HepG2 (cell line): ENCODE data around the gene SEMA4B. TPM values are rescaled to one million over a fixed set of nuclear protein-coding genes. Genes with fewer than 3 reads are reported as not detected.

Experiments used
- ATAC-seq: fragments of 200-7000 bp; cut with Tn5 transposase; 3 replicates; pipeline ENCODE4 v1.9.1; 2020; ENCODE audit warnings: mild to moderate bottlenecking, moderate library complexity
- BruUV-seq: library from RNA; stranded (reverse); fragments of 400-500 nt; replicated peaks from 2 replicates; lab custom pipeline; 2021; lab: Mats Ljungman, UMichigan
- CTCF ChIA-PET: fragments of 300-600 bp; formaldehyde crosslinking; extraction: SDS; loops from one replicate; lab custom pipeline; 2021; ENCODE audit warnings: low total read pairs, inconsistent platforms, low intra/inter-chr PET ratio; lab: Yijun Ruan, JAX
- POLR2A ChIA-PET: fragments of 350-600 bp; sonication (Branson Sonifier 250); formaldehyde crosslinking; loops from one replicate; lab custom pipeline; 2020; ENCODE audit warnings: antibody characterized with exemption, inconsistent platforms; lab: Yijun Ruan, JAX
- DNase-seq: peaks from one replicate; pipeline ENCODE4 v3.0.0-alpha.2; 2015; ENCODE audit warnings: low spot score
- FAIRE-seq: peaks from 3 replicates; lab custom pipeline; 2011; peaks lifted over from hg19 to GRCh38; lab: Jason Lieb, UNC
- H2AFZ ChIP-seq: one replicate; pipeline ENCODE4 v1.6.1; 2011; ENCODE audit warnings: low read length, inconsistent platforms
- H3K27ac ChIP-seq: fragments of 300-600 bp; 3 replicates; pipeline ENCODE4 v1.8.0; 2011; ENCODE audit warnings: mixed run types, mild to moderate bottlenecking, mixed read lengths, low read length, inconsistent platforms; ENCODE audit not compliant: insufficient read depth; ENCODE audit errors: extremely low read length
- H3K27me3 ChIP-seq, 2 experiments: fragments of 200-600 bp in 1 of 2; 2 replicates in 1 of 2; 3 replicates in 1 of 2; pipeline versions ENCODE4 v1.6.0 to v1.8.0; 2011; ENCODE audit warnings: low read length in 2 of 2, mild to moderate bottlenecking in 2 of 2, moderate library complexity in 2 of 2, inconsistent platforms in 1 of 2; ENCODE audit not compliant: insufficient read depth in 2 of 2, control insufficient read depth in 1 of 2
- H3K36me3 ChIP-seq, 2 experiments: fragments of 200-600 bp in 1 of 2; replicated peaks in 1 of 2; 2 replicates in 1 of 2; 3 replicates in 1 of 2; pipeline versions ENCODE4 v1.5.1 to v1.8.0; 2011; ENCODE audit warnings: low read length in 2 of 2, inconsistent platforms in 1 of 2; ENCODE audit not compliant: insufficient read depth in 2 of 2, control insufficient read depth in 1 of 2
- H3K4me1 ChIP-seq: 2 replicates; pipeline ENCODE4 v1.5.1; 2012; ENCODE audit warnings: low read length, inconsistent platforms; ENCODE audit not compliant: insufficient read depth
- H3K4me2 ChIP-seq: 2 replicates; pipeline ENCODE4 v1.6.0; 2011; ENCODE audit warnings: low read depth, low read length, inconsistent platforms
- H3K4me3 ChIP-seq, 3 experiments: fragments of 200-600 bp in 1 of 3; sonication (generic), shearing (Covaris generic) in 1 of 3; replicated peaks in 1 of 3; 2 replicates each; pipeline ENCODE4 v1.5.1; 2011 to 2016; ENCODE audit warnings: low read length in 3 of 3, inconsistent platforms in 2 of 3, low read depth in 2 of 3, mild to moderate bottlenecking in 2 of 3, control low read depth in 1 of 3, mixed read lengths in 1 of 3; ENCODE audit not compliant: insufficient read depth in 1 of 3
- H3K79me2 ChIP-seq: one replicate; pipeline ENCODE4 v1.6.1; 2011; ENCODE audit warnings: low read length, inconsistent platforms; ENCODE audit not compliant: insufficient read depth
- H3K9ac ChIP-seq: 2 replicates; pipeline ENCODE4 v1.6.0; 2011; ENCODE audit warnings: mild to moderate bottlenecking, low read depth, low read length, inconsistent platforms; ENCODE audit not compliant: insufficient read depth
- H3K9me3 ChIP-seq: 2 replicates; pipeline ENCODE4 v1.5.1; 2012; ENCODE audit warnings: mild to moderate bottlenecking, low read length
- H4K20me1 ChIP-seq: 2 replicates; pipeline ENCODE4 v1.6.0; 2011; ENCODE audit warnings: inconsistent platforms, mild to moderate bottlenecking, low read length, moderate library complexity; ENCODE audit not compliant: insufficient read depth
- FOXP1 ChIP-seq, 2 experiments: fragments of 450-650 bp in 1 of 2; IDR thresholded peaks; 2 replicates each; pipeline ENCODE4 v1.6.1; 2017 to 2018; ENCODE audit warnings: antibody characterized with exemption in 1 of 2
- HDAC2 ChIP-seq: sonication (generic); formaldehyde crosslinking; IDR thresholded peaks from 2 replicates; pipeline ENCODE4 v1.4.0; 2020; ENCODE audit warnings: missing genetic modification reagents
- HNRNPH1 ChIP-seq: fragments of 200-400 bp; formaldehyde crosslinking; optimal IDR thresholded peaks from 2 replicates; pipeline ENCODE3; 2017; ENCODE audit warnings: mild to moderate bottlenecking, low read depth, low read length
- PHB2 ChIP-seq: fragments of 450-650 bp; IDR thresholded peaks from 2 replicates; pipeline ENCODE4 v1.6.1; 2018; ENCODE audit not compliant: partially characterized antibody
- SOX6 ChIP-seq, 2 experiments: fragments of 450-650 bp in 1 of 2; sonication (generic) in 1 of 2; formaldehyde crosslinking in 1 of 2; IDR thresholded peaks; 2 replicates each; pipeline versions ENCODE4 v1.4.0 to v1.6.1; 2017 to 2020; ENCODE audit warnings: antibody characterized with exemption in 1 of 2, mild to moderate bottlenecking in 1 of 2, missing genetic modification reagents in 1 of 2
- ZBTB20 ChIP-seq: sonication (generic); formaldehyde crosslinking; IDR thresholded peaks from 2 replicates; pipeline ENCODE4 v1.8.1; 2023; ENCODE audit warnings: missing genetic modification reagents, low read depth, mild to moderate bottlenecking, borderline replicate concordance
- ZFX ChIP-seq: sonication (generic); formaldehyde crosslinking; IDR thresholded peaks from 2 replicates; pipeline ENCODE4 v1.4.0; 2020; ENCODE audit warnings: mild to moderate bottlenecking, low read depth, missing genetic modification reagents, moderate library complexity
- ZNF264 ChIP-seq: sonication (generic); formaldehyde crosslinking; IDR thresholded peaks from 2 replicates; pipeline ENCODE4 v1.4.0; 2020; ENCODE audit warnings: missing genetic modification reagents
- ZSCAN20 ChIP-seq: sonication (generic); formaldehyde crosslinking; IDR thresholded peaks from 2 replicates; pipeline ENCODE4 v1.4.0; 2020; ENCODE audit warnings: missing genetic modification reagents, mild to moderate bottlenecking, borderline replicate concordance
- ZSCAN30 ChIP-seq: sonication (generic); formaldehyde crosslinking; IDR thresholded peaks from 2 replicates; pipeline ENCODE4 v1.5.0; 2020; ENCODE audit warnings: mild to moderate bottlenecking, missing genetic modification reagents
- ZZZ3 ChIP-seq: sonication (generic); formaldehyde crosslinking; IDR thresholded peaks from 2 replicates; pipeline ENCODE4 v1.4.0; 2020; ENCODE audit warnings: missing genetic modification reagents, mild to moderate bottlenecking, borderline replicate concordance
- WGBS: methylation state at CpG from one replicate; pipeline ENCODE4 v1.1.6; 2017; ENCODE audit warnings: low lambda C conversion rate; 5-methylcytosine and 5-hydroxymethylcytosine counted together
- in situ Hi-C: cut with HindIII; loops from 2 replicates; pipeline ENCODE4 v1.10.0; 2017; ENCODE audit warnings: low pct_unique_long_range_greater_than_20kb; ENCODE audit not compliant: extremely low pct_ligation_motif_present
- intact Hi-C: fragments of 100-400 bp; cut with micrococcal nuclease; formaldehyde crosslinking; loops from one replicate; pipeline ENCODE4 v1.10.0; 2022; ENCODE audit not compliant: unreplicated experiment
- polyA plus RNA-seq, 8 experiments: library from polyadenylated mRNA; depleted of rRNA in 3 of 8; stranded (reverse) in 7 of 8; unstranded in 1 of 8; fragments of >200 nt; fragmentation: Illumina TruSeq in 4 of 8; extraction: Trizol in 4 of 8; gene quantifications; 2 replicates each; pipeline versions ENCODE4 v1.2.1 to v1.2.3, GENCODE V29; 2011 to 2016; ENCODE audit warnings: low read depth in 4 of 8, missing spikeins in 1 of 8, mixed read lengths in 1 of 8; ENCODE audit not compliant: insufficient read depth in 1 of 8
- total RNA-seq, 5 experiments: library from RNA; depleted of rRNA; stranded (reverse); fragments of >200 nt; fragmentation: Illumina TruSeq; extraction: Trizol; gene quantifications; 2 replicates each; pipeline ENCODE4 v1.2.3, GENCODE V29; 2016; ENCODE audit warnings: low read depth in 1 of 5
- TF ChIP-seq, protein P1 (sequence below): sonication (generic); formaldehyde crosslinking; IDR thresholded peaks from 2 replicates; pipeline ENCODE4 v1.8.0; 2022; ENCODE audit warnings: mild to moderate bottlenecking, missing genetic modification reagents
- TF ChIP-seq, protein P2 (sequence below): IDR thresholded peaks from 2 replicates; pipeline ENCODE4 v1.4.0; 2020; ENCODE audit warnings: mild to moderate bottlenecking, missing genetic modification reagents
- TF ChIP-seq, protein P3 (sequence below): IDR thresholded peaks from 2 replicates; pipeline ENCODE4 v1.6.1; 2016; ENCODE audit warnings: missing compliant biosample characterization, missing genetic modification reagents, borderline replicate concordance
- TF ChIP-seq, protein P4 (sequence below): IDR thresholded peaks from 2 replicates; pipeline ENCODE4 v1.6.1; 2016

SEMA4B gene
- total and polyA plus RNA-seq, 2 of the 13 experiments (the other 11 are each of a cell fraction or from before 2014, with no cell fraction given): 2.1 to 17.0 TPM

DNA sequence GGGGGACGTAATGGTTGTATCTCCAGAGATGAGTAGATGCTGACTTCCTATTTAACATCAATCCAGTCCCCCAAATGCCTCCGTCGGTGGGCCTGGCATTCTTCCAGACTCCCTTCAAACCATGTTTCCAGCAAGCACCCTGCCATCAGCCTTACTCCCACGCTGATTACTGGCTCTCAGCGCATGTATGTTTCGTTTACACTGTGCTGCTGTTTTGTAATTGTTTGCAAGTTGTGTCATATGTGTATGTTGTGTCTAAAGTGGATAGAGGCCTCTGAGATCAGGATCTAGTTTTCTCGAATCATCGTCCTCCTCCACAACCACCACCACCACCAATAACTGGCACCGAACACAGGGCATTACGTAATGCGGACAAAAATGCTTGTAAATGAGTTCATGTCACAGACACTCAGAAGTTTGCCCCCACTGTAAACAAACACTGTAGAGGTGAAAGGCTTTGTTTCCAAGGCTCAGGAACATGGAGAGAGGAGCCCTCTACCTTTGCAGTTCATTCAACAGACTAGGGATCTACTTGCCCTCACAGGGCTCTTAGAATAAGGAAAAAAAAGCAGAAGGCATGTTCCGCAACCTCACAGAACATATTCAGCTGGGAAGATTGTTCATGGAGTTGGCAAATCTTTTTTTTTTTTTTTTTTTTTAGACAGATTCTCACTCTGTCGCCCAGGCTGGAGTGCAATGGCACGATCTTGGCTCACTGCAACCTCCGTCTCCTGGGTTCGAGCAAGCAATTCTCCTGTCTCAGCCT, 46.1 kb upstream of the SEMA4B start:
- Histone ChIP-seq H3K9me3 (no peaks in the 10 kb centered on the region), H3K27ac (no peak overlapping the region), H3K4me2 (peak overlapping the region; percentile 54), H3K9ac (no peak overlapping the region), H3K4me1 (peaks cover 69% of the 10 kb centered on the region), H3K27me3 (no peaks in the 10 kb centered on the region), H2AFZ (no peak overlapping the region), H4K20me1 (no peaks in the 10 kb centered on the region), H3K4me3 (peak overlapping the region in 1 of 3 experiments; percentile 7; a peak in 1 of 6 replicates), H3K36me3 (no peaks in the 10 kb centered on the region), H3K79me2 (no peaks in the 10 kb centered on the region)
- in situ Hi-C loops: no loop called here
- FAIRE-seq: peak; percentile 58
- ATAC-seq: peak; percentile 15; the same call in 1 of the 3 replicates
- intact Hi-C loops: no loop called here
- WGBS: 8% methylated on average over 16 of the region's 16 CpGs
- no TSS peak for BruUV-seq
- CTCF ChIA-PET: interaction anchor here (1.4 kb wide), 1 partner anchor 12 kb away, joined by 3 read pairs; no protein-coding TSS in a partner anchor
- POLR2A ChIA-PET: interaction anchor here (0.7 to 0.8 kb wide), 2 partner anchors 9 to 37 kb away, joined by 3 to 4 read pairs; no protein-coding TSS in a partner anchor
- peak; percentile 80 for DNase-seq
- 0 out of 2 replicates have a peak, but pooled peaks have one; percentile 18 for TF ChIP-seq ZBTB20 (CRISPR knock-in tag)
- TF ChIP-seq PHB2: no peak
- TF ChIP-seq SOX6 (IDR thresholded peaks at IDR 0.05): no peak
- TF ChIP-seq SOX6 (CRISPR knock-in tag; IDR thresholded peaks at IDR 0.05): peak; percentile 86
- TF ChIP-seq HNRNPH1: no peak
- TF ChIP-seq ZFX (CRISPR knock-in tag): no peak
- no peak for TF ChIP-seq HDAC2 (CRISPR knock-in tag)
- TF ChIP-seq, protein P1, sequence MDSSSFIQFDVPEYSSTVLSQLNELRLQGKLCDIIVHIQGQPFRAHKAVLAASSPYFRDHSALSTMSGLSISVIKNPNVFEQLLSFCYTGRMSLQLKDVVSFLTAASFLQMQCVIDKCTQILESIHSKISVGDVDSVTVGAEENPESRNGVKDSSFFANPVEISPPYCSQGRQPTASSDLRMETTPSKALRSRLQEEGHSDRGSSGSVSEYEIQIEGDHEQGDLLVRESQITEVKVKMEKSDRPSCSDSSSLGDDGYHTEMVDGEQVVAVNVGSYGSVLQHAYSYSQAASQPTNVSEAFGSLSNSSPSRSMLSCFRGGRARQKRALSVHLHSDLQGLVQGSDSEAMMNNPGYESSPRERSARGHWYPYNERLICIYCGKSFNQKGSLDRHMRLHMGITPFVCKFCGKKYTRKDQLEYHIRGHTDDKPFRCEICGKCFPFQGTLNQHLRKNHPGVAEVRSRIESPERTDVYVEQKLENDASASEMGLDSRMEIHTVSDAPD: no peak
- no peak for TF ChIP-seq ZZZ3 (CRISPR knock-in tag)
- TF ChIP-seq, protein P2, sequence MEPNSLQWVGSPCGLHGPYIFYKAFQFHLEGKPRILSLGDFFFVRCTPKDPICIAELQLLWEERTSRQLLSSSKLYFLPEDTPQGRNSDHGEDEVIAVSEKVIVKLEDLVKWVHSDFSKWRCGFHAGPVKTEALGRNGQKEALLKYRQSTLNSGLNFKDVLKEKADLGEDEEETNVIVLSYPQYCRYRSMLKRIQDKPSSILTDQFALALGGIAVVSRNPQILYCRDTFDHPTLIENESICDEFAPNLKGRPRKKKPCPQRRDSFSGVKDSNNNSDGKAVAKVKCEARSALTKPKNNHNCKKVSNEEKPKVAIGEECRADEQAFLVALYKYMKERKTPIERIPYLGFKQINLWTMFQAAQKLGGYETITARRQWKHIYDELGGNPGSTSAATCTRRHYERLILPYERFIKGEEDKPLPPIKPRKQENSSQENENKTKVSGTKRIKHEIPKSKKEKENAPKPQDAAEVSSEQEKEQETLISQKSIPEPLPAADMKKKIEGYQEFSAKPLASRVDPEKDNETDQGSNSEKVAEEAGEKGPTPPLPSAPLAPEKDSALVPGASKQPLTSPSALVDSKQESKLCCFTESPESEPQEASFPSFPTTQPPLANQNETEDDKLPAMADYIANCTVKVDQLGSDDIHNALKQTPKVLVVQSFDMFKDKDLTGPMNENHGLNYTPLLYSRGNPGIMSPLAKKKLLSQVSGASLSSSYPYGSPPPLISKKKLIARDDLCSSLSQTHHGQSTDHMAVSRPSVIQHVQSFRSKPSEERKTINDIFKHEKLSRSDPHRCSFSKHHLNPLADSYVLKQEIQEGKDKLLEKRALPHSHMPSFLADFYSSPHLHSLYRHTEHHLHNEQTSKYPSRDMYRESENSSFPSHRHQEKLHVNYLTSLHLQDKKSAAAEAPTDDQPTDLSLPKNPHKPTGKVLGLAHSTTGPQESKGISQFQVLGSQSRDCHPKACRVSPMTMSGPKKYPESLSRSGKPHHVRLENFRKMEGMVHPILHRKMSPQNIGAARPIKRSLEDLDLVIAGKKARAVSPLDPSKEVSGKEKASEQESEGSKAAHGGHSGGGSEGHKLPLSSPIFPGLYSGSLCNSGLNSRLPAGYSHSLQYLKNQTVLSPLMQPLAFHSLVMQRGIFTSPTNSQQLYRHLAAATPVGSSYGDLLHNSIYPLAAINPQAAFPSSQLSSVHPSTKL (CRISPR knock-in tag): peak; percentile 71
- TF ChIP-seq ZSCAN30: no peak
- no peak for TF ChIP-seq ZNF264 (CRISPR knock-in tag)
- TF ChIP-seq, protein P3, sequence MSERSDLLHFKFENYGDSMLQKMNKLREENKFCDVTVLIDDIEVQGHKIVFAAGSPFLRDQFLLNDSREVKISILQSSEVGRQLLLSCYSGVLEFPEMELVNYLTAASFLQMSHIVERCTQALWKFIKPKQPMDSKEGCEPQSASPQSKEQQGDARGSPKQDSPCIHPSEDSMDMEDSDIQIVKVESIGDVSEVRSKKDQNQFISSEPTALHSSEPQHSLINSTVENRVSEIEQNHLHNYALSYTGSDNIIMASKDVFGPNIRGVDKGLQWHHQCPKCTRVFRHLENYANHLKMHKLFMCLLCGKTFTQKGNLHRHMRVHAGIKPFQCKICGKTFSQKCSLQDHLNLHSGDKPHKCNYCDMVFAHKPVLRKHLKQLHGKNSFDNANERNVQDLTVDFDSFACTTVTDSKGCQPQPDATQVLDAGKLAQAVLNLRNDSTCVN: no peak
- TF ChIP-seq, protein P4, sequence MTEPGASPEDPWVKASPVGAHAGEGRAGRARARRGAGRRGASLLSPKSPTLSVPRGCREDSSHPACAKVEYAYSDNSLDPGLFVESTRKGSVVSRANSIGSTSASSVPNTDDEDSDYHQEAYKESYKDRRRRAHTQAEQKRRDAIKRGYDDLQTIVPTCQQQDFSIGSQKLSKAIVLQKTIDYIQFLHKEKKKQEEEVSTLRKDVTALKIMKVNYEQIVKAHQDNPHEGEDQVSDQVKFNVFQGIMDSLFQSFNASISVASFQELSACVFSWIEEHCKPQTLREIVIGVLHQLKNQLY (CRISPR knock-in tag): no peak
- no peak for TF ChIP-seq ZSCAN20
- TF ChIP-seq FOXP1 (IDR thresholded peaks at IDR 0.05): peak; percentile 54; the same call in 1 of the 2 replicates
- TF ChIP-seq FOXP1 (CRISPR knock-in tag; IDR thresholded peaks at IDR 0.05): peak; percentile 90
